GM21390 (cell line): ENCODE data around the gene ADAMTS18.

Source experiments
- ATAC-seq: cut with Tn5 transposase; IDR thresholded peaks from one replicate; pipeline ENCODE4 v1.9.1; 2021; ENCODE audit not compliant: unreplicated experiment

ADAMTS18 gene

DNA sequence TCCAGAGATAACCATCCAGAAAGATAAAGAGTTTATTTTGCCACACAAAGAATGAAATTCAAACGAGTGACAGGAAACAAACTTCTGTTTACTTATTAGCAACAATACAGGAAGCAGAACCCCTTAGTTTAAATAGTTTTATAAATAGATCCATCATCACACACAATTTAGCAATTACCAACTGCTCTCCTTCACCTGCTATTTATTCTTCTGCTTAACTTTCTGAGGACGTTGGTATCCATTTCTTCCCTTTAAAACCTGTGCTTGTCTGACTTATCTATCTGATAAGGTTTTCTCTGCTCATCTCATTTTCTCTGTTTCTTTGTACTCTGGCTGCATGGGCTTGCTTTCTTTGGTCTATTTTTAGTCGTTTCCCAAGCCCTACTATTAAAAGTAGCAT lies 4.3 kb upstream of the ADAMTS18 start:
- ATAC-seq, result no peak

DNA sequence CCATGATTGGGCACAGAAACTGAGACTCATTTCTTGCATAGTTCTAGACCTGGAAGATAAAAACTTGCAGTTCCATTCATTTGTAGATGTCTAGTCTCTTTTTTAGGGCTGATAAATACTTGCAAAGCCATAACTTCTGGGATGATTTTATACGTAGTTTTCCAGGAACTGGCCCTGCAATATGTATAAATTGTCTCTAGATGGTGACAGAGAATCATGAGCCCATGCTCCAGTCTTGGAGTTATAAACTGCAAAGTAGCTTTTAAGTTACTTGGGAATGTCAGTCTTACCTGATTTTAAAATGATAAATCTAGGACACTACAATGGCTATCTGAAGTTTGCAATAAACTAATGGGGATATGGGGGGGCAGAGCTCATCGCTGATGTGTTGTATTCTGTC lies 3.0 kb upstream of the ADAMTS18 start:
- ATAC-seq, result no peak

GRCh38 chr16:77435272-77435820 lies 512 bp upstream of the ADAMTS18 start:
- no peak for ATAC-seq

- ATAC-seq, result no peak
Measured at GRCh38 chr16:77434022-77434529, 758 bp downstream of the ADAMTS18 start.

DNA sequence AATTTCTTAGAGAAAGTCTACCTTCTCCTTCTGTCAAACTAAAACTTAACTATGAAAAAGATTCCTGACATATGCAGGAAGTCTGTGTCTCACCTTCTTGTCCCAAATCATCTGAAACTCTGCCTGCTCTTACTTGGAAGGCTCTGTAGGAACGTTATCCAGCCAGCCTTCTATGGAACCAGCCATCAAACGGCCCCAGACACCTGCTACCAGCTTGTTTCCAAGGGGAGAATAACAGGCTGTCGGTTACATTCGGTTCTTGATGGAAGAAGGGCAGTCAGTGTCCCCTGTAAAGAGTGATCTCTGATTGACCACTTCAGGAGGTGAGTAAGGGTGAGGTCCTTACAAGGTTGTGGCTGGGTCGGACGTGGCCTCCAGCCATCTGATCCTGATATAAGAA lies 1.7 kb downstream of the ADAMTS18 start:
- no peak for ATAC-seq

- ATAC-seq, result no peak
Measured at GRCh38 chr16:77432264-77432663, 2.6 kb downstream of the ADAMTS18 start.

DNA sequence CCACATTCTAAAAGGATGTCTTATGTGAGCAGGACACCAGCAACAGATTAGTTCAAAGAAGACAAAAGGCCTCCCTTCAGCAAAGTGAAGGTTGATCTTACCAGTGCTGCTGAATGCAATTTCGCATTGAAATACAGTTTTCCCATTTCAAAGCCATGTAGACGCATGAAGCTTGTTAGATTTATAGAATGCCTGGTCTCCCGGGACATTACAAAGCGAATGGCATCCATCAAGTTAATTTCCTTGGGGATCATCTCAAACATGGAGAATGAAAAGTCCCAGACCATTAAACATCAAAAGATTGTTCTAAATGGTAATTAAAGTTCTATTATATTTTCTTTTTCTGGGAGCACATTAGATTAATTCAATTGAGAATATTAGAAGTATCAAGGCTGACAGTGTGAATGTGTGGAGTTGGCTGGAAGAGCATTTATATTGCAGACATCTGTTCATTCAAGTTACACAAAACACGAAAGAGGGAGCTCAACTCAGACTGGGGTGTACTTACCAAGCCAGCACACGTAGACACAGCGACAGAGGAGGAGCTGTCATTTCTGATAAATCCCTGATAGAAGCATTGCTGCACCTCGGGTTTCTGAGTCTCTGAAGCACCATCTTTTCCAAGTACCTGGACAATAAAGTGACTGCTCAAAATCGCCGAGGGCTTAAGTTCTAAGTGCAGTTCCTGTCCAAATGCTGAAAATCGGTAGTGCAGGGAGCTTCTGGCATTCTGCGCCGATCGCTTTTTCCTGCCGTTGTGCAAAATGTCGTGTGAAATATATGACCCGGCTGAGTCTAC lies 3.8 kb downstream of the ADAMTS18 start:
- ATAC-seq, result no peak

DNA sequence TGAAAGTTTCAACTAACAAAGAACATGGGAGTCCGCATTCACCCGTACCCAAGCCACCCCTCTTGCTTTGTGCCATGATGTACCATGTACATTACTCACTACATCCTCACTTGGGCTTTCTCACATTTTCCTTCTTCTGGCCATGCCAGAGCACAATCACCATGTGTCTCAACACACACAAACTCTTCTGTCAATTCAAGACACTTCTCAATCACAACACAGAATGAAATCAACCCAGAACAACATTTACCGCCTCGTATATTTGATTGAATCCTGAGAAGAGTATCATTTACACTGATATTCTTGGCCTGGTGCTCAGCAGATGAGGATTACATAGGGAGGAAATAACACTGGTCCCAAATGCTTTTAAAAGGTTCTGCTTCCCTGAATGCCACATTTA lies 4.5 kb downstream of the ADAMTS18 start:
- no peak for ATAC-seq

DNA sequence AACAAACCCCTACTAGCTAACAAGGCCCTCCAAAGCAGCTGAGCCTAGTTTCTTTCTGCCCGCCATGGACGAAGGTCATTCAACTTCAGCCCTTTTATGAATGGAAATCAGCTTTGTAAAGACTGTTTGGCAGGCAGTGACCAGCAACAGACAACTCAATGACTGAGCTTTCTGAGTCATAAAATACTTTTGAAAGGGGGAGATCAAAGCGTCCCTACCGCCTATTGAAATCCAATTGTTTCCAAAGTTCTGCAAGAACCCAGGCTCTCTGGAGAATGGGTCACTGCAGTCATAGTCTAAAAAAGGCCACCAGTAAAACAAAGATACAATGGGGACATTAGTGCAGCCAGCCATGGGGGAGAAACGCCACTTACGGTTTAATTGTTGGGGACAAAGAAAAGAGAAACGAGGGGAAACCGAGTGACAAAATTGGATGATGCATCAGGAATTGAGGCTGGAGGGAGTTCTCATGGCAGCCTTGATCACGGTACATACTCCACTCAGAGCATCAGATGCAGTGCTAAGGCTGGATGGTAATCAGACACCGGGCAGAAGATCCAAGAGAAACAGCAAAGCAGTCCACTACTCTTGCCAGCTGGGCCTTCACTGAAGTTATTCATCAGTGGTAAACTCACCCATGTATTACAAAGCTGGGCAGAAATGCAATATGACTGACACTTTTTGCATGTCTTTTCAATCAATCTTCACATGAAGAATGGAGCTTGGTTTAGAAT lies 9.8 kb downstream of the ADAMTS18 start:
- no peak for ATAC-seq

GRCh38 chr16:77422196-77422784 lies 12.5 kb downstream of the ADAMTS18 start:
- ATAC-seq, result no peak

GRCh38 chr16:77416939-77417480 lies 17.8 kb downstream of the ADAMTS18 start:
- no peak for ATAC-seq

DNA sequence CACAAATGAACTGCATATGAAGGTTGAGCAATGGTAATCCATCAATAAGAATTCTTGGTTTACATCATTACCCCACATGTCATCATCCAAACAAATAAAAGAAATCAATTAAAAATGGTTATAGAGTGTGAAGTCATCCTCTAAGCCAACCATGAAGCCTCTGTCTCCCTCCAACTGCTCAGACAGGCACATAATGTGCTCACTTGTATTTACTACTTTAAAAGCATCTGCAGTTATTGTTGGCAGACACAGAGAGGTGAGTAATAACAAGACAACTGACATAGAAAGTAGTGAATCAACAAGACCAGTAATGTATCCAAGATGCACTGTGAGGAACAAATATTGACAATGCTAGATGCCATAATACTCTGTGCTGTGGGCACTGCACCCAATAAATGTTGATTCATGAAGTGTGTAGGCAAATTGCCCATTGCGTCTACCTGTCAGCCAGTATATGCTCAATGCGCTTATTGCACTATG lies 20.0 kb downstream of the ADAMTS18 start:
- no peak for ATAC-seq

- no peak for ATAC-seq
Measured at GRCh38 chr16:77410449-77410848, 24.4 kb downstream of the ADAMTS18 start.

DNA sequence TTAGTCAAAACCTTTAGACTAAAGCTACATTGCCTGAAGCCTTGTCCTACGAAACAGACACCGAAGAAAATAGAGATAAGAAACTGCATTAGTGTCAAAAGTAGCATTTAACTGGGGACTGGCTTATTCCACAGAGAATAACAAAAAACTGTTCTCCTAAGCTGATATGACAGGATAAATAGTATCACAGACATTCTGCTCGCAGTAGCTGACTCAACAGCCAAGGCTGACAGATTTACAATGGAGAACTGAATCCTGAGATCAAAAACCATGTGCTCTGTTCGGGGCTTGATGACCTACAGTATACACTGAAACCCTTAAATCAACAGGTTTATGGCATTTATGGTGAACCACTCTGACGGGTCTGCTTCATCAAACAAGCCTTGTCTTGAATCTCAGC lies 25.5 kb downstream of the ADAMTS18 start:
- ATAC-seq, result no peak

GRCh38 chr16:77408607-77409006 lies 26.2 kb downstream of the ADAMTS18 start:
- no peak for ATAC-seq

DNA sequence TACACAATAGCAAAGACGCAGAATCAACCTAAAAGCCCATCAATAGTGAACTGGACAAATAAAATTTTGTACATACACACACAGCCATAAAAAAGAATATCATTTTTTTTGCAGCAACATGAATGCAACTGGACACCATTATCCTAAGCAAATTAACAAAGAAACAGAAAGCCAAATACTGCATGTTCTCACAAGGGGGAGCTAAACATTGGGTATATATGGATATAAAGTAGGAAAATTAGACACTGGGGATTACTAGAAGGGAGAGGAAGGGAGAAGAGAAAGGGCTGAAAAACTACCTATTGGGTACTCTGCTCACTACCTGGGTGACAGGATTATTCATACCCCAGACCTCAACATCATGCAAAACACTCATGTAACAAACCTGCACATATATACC lies 28.2 kb downstream of the ADAMTS18 start:
- no peak for ATAC-seq

GRCh38 chr16:77404775-77405174 lies 30.1 kb downstream of the ADAMTS18 start:
- no peak for ATAC-seq

DNA sequence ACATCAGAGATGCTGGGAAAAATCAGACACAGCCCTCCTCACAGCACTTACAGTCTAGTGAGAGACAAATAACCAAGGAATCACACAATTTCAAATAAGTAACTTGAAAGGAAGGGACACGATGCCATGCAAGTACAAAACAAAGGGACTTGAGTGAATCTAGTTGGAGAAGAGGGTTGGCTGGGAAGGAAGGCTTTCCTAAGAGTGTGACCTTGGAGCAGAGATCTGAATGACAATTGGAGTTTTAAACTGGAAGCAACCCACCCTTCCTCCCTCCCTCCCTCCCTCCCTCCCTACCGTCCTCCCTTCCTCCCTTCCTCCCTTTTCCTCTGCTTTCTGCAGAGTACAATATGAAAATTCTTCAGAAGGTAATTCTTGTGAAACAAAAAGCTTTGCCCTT lies 31.1 kb downstream of the ADAMTS18 start:
- no peak for ATAC-seq

- no peak for ATAC-seq
Measured at GRCh38 chr16:77402672-77403071, 32.2 kb downstream of the ADAMTS18 start.

GRCh38 chr16:77402118-77402517 lies 32.7 kb downstream of the ADAMTS18 start:
- no peak for ATAC-seq

- ATAC-seq, result no peak
Measured at GRCh38 chr16:77399546-77399945, 35.3 kb downstream of the ADAMTS18 start.
